PC-9 (cell line): Measurements from ENCODE around the gene UNC5C.

Experiments
- CTCF ChIP-seq: fragments of 200-600 bp; sonication (generic); conservative IDR thresholded peaks from 2 replicates; pipeline ENCODE4 v1.6.1; 2017; ENCODE audit warnings: mixed run types, antibody characterized with exemption, mild to moderate bottlenecking, moderate library complexity
- EZH2 ChIP-seq: fragments of 200-600 bp; sonication (generic); IDR thresholded peaks from 2 replicates; pipeline ENCODE4 v1.8.0; 2017; ENCODE audit warnings: antibody characterized with exemption, low read depth

DNA sequence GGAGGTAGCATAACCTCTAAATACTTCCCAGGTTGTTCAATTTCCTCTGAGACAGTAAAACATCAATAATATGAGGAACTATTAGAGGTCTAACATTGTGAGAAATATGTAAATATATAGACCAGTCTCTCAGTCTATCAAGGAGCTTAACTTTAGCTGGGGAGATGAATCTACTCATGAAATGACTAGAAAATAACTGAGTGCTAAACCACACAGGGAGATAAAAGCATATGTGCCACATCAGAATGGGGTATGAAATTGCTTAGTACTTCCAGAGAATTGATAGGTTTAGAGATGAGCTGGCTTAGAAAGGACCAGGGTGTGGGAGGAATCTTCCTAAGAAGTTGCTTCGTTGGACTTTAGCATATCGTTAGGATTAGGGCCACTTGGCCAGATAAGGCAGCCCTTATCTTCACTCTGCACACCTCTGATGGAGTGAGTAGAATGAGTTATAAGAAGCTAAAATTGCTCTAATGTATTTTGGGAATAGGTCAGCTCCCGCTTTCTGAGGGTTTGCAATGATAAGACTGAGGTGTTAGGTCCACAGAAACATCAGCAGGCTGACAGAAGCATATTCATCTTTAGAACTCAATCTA lies 299.2 kb downstream of the UNC5C start:
- TF ChIP-seq CTCF, result no peak
- TF ChIP-seq EZH2, result no peak
